C4-2B (cell line): Measurements from ENCODE around the gene DUS2.

Source experiments
- H3K27ac ChIP-seq: fragments of 450-650 bp; 2 replicates; pipeline ENCODE4 v1.5.1; 2017
- ZFX ChIP-seq: fragments of 450-650 bp; IDR thresholded peaks from 2 replicates; pipeline ENCODE4 v1.6.1; 2017
- TF ChIP-seq, protein P1 (sequence below): fragments of 450-650 bp; conservative IDR thresholded peaks from 2 replicates; pipeline ENCODE4 v1.5.1; 2017; ENCODE audit warnings: mild to moderate bottlenecking

Gene DUS2

GRCh38 chr16:68076560-68076959 lies 53.5 kb downstream of the DUS2 start:
- no peak overlapping the region for H3K27ac ChIP-seq
- TF ChIP-seq ZFX = no peak
- TF ChIP-seq, protein P1, sequence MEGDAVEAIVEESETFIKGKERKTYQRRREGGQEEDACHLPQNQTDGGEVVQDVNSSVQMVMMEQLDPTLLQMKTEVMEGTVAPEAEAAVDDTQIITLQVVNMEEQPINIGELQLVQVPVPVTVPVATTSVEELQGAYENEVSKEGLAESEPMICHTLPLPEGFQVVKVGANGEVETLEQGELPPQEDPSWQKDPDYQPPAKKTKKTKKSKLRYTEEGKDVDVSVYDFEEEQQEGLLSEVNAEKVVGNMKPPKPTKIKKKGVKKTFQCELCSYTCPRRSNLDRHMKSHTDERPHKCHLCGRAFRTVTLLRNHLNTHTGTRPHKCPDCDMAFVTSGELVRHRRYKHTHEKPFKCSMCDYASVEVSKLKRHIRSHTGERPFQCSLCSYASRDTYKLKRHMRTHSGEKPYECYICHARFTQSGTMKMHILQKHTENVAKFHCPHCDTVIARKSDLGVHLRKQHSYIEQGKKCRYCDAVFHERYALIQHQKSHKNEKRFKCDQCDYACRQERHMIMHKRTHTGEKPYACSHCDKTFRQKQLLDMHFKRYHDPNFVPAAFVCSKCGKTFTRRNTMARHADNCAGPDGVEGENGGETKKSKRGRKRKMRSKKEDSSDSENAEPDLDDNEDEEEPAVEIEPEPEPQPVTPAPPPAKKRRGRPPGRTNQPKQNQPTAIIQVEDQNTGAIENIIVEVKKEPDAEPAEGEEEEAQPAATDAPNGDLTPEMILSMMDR = no peak

GRCh38 chr16:68077866-68078700 lies 55.0 kb downstream of the DUS2 start:
- TF ChIP-seq, protein P1 = no peak
- TF ChIP-seq ZFX = no peak
- H3K27ac ChIP-seq = no peak overlapping the region

DNA sequence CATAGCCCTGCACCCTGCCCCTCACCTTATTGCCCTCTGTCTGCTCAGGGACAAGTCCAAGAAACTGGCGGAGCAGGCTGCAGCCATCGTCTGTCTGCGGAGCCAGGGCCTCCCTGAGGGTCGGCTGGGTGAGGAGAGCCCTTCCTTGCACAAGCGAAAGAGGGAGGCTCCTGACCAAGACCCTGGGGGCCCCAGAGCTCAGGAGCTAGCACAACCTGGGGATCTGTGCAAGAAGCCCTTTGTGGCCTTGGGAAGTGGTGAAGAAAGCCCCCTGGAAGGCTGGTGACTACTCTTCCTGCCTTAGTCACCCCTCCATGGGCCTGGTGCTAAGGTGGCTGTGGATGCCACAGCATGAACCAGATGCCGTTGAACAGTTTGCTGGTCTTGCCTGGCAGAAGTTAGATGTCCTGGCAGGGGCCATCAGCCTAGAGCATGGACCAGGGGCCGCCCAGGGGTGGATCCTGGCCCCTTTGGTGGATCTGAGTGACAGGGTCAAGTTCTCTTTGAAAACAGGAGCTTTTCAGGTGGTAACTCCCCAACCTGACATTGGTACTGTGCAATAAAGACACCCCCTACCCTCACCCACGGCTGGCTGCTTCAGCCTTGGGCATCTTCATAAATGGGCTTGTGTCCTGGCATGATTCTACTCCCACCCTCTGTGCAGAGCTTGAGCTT lies 55.8 kb downstream of the DUS2 start:
- TF ChIP-seq ZFX = no peak
- TF ChIP-seq, protein P1 = no peak

DNA sequence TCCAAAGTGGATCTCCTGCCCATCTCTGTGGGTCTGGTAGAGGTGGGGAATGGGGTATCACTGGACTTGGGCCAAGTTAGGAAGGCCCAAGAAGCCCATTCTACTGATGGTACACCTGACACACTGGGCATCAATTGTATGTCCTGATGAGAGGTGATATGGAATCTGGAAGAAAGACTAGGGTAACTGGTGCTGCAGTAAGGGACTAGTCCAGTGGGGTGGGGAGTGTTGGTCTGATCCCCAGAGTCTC lies 56.2 kb downstream of the DUS2 start:
- no peak overlapping the region for H3K27ac ChIP-seq
- no peak for TF ChIP-seq ZFX
- TF ChIP-seq, protein P1 = no peak

More for the DNA sequence above, 55.8 kb downstream of the DUS2 start:
- H3K27ac ChIP-seq = no peak overlapping the region

- no peak overlapping the region for H3K27ac ChIP-seq
- TF ChIP-seq, protein P1 = no peak
- TF ChIP-seq ZFX = no peak
These were observed 56.7 kb downstream of the DUS2 start for GRCh38 chr16:68079626-68080344.

DNA sequence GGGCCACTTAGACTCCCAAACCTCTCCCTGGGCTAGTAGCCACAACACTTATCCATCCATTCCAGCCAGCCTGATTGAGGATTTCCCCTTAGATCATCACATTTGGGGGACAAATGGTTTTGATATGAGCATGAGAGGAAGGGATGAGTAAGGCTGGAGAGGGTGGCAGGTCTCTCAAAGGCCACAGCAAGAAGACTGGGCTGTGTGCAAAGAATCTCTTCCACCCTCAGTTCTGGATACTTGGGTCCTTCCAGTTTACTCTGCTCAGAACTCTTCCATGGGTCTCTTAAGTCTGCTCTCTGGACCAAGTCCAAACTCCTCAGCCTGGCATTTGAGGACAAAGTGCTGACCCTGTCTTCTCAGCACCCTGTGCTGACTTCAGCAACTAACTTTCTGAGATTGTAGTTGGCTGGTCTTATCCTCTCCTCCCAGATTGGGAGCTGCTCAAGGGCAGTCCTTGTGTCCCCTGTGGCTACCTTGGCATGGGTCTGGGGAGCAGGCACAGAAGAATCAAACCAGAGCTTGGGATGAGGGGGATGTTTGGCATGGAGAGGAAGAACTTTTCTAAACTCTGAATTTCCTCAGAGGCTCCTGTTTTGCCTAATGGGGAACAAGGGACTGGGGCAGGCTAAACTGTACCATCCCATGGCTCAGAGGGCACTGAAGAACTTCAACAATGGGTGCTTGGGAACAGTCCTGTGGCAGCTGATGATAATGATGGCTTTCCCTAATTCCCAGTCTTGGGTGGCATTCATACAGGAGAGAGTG lies 59.0 kb downstream of the DUS2 start:
- H3K27ac ChIP-seq = no peak overlapping the region
- no peak for TF ChIP-seq ZFX
- TF ChIP-seq, protein P1 = no peak
